SK-N-SH (cell line): ENCODE data around the gene FASTKD3. TPM values are rescaled to one million over a fixed set of nuclear protein-coding genes. Genes with fewer than 3 reads are reported as not detected.

Source experiments
- CTCF ChIA-PET: fragments of 300-600, 350-600 bp; formaldehyde crosslinking; extraction: SDS; loops from one replicate; lab custom pipeline; 2021; lab: Yijun Ruan, JAX
- POLR2A ChIA-PET: fragments of 350-600 bp; sonication (Branson Sonifier 250); formaldehyde crosslinking; extraction: SDS; loops from one replicate; lab custom pipeline; 2020; ENCODE audit warnings: antibody characterized with exemption, inconsistent platforms; lab: Yijun Ruan, JAX
- DNase-seq: peaks from one replicate; pipeline ENCODE4 v3.0.0; 2012
- H2AFZ ChIP-seq: fragments of 200-600 bp; sonication (generic); 2 replicates; pipeline ENCODE4 v1.8.1; 2016; ENCODE audit warnings: antibody characterized with exemption, mild to moderate bottlenecking, low read depth
- H3F3A ChIP-seq: fragments of 200-600 bp; sonication (generic); replicated peaks from 2 replicates; pipeline ENCODE3; 2016; ENCODE audit warnings: antibody characterized with exemption, mild to moderate bottlenecking; ENCODE audit not compliant: insufficient read depth
- H3K27ac ChIP-seq, 2 experiments: fragments of 200-500 bp in 1 of 2; fragments of 200-600 bp in 1 of 2; sonication (Bioruptor generic) in 1 of 2; sonication (generic), shearing (Covaris generic) in 1 of 2; 2 replicates each; pipeline versions ENCODE4 v1.5.1 to v1.6.1; 2014 to 2016; ENCODE audit warnings: low read depth in 2 of 2, inconsistent platforms in 1 of 2, low read length in 1 of 2, mild to moderate bottlenecking in 1 of 2, mixed read lengths in 1 of 2
- H3K27me3 ChIP-seq: fragments of 200-600 bp; sonication (generic), shearing (Covaris generic); 2 replicates; pipeline ENCODE4 v1.6.1; 2016; ENCODE audit warnings: mixed run types; ENCODE audit not compliant: insufficient read depth
- H3K36me3 ChIP-seq, 2 experiments: fragments of 200-500 bp in 1 of 2; fragments of 200-600 bp in 1 of 2; sonication (Bioruptor generic) in 1 of 2; sonication (generic) in 1 of 2; replicated peaks in 1 of 2; 2 replicates each; pipeline versions ENCODE3 to v1.5.1; 2014 to 2016; ENCODE audit warnings: low read length in 1 of 2, mild to moderate bottlenecking in 1 of 2; ENCODE audit not compliant: insufficient read depth in 2 of 2, control insufficient read depth in 1 of 2
- H3K4me1 ChIP-seq, 2 experiments: fragments of 200-500 bp in 1 of 2; fragments of 200-600 bp in 1 of 2; sonication (Bioruptor generic) in 1 of 2; sonication (generic), shearing (Covaris generic) in 1 of 2; 2 replicates each; pipeline versions ENCODE4 v1.5.1 to v1.6.1; 2014 to 2016; ENCODE audit warnings: low read depth in 1 of 2, low read length in 1 of 2, mixed run types in 1 of 2; ENCODE audit not compliant: insufficient read depth in 2 of 2, control insufficient read depth in 1 of 2
- H3K4me2 ChIP-seq: fragments of 200-600 bp; sonication (generic), shearing (Covaris generic); 2 replicates; pipeline ENCODE4 v1.6.1; 2017; ENCODE audit warnings: mixed run types
- H3K4me3 ChIP-seq, 2 experiments: fragments of 200-500 bp in 1 of 2; fragments of 200-600 bp in 1 of 2; sonication (Bioruptor generic) in 1 of 2; sonication (generic), shearing (Covaris generic) in 1 of 2; 2 replicates each; pipeline versions ENCODE4 v1.5.1 to v1.8.1; 2014 to 2016; ENCODE audit warnings: low read depth in 2 of 2, inconsistent platforms in 1 of 2, low read length in 1 of 2, mild to moderate bottlenecking in 1 of 2, mixed read lengths in 1 of 2, moderate library complexity in 1 of 2
- H3K79me2 ChIP-seq: fragments of 200-600 bp; sonication (generic); 2 replicates; pipeline ENCODE4 v1.8.1; 2017; ENCODE audit warnings: mild to moderate bottlenecking; ENCODE audit not compliant: insufficient read depth
- H3K9ac ChIP-seq: fragments of 200-600 bp; sonication (generic); 2 replicates; pipeline ENCODE4 v1.6.1; 2017; ENCODE audit warnings: mixed run types
- H3K9me2 ChIP-seq: fragments of 200-600 bp; sonication (generic); 2 replicates; pipeline ENCODE4 v1.6.1; 2017; ENCODE audit warnings: mixed run types
- H3K9me3 ChIP-seq: fragments of 200-600 bp; sonication (generic); 2 replicates; pipeline ENCODE4 v1.6.1; 2017; ENCODE audit warnings: mixed run types, mild to moderate bottlenecking, moderate library complexity
- H4K20me1 ChIP-seq: fragments of 200-600 bp; sonication (generic); 2 replicates; pipeline ENCODE4 v1.6.1; 2017; ENCODE audit warnings: mild to moderate bottlenecking, mixed run types; ENCODE audit not compliant: insufficient read depth
- EP300 ChIP-seq, 2 experiments: IDR thresholded peaks; 2 replicates each; pipeline versions ENCODE4 v1.4.0 to v1.6.1; 2012; ENCODE audit warnings: borderline replicate concordance in 1 of 2, low read depth in 1 of 2, low read length in 1 of 2
- FOXM1 ChIP-seq: IDR thresholded peaks from 2 replicates; pipeline ENCODE4 v1.4.0; 2012; ENCODE audit warnings: low read depth, mild to moderate bottlenecking
- GATA2 ChIP-seq: sonication (generic); formaldehyde crosslinking; IDR thresholded peaks from 2 replicates; pipeline ENCODE4 v1.5.0; 2020; ENCODE audit warnings: mild to moderate bottlenecking, missing genetic modification reagents
- PBX3 ChIP-seq: IDR thresholded peaks from 2 replicates; pipeline ENCODE4; 2012
- POLR2AphosphoS5 ChIP-seq: IDR thresholded peaks from 2 replicates; pipeline ENCODE4 v1.6.1; 2012; ENCODE audit warnings: low read depth, low read length
- REST ChIP-seq: IDR thresholded peaks from 2 replicates; pipeline ENCODE4 v1.6.1; 2012; ENCODE audit warnings: mild to moderate bottlenecking, low read depth, low read length, moderate library complexity
- RXRA ChIP-seq: IDR thresholded peaks from 2 replicates; pipeline ENCODE4 v1.4.0; 2012; ENCODE audit warnings: low read depth, mild to moderate bottlenecking, borderline replicate concordance
- SIN3A ChIP-seq: IDR thresholded peaks from 2 replicates; pipeline ENCODE4 v1.6.1; 2012; ENCODE audit warnings: low read depth, mild to moderate bottlenecking, low read length, moderate library complexity, borderline replicate concordance
- TEAD4 ChIP-seq: IDR thresholded peaks from 2 replicates; pipeline ENCODE4 v1.4.0; 2012; ENCODE audit warnings: mild to moderate bottlenecking, borderline replicate concordance; ENCODE audit not compliant: insufficient read depth
- USF2 ChIP-seq: fragments of 150-350 bp; IDR thresholded peaks from 2 replicates; pipeline ENCODE4 v1.6.1; 2017; ENCODE audit warnings: antibody characterized with exemption, low read length, low read depth, borderline replicate concordance
- ZBTB33 ChIP-seq: IDR thresholded peaks from 2 replicates; pipeline ENCODE4 v1.4.0; 2012; ENCODE audit warnings: low read depth, borderline replicate concordance
- WGBS: methylation state at CpG from one replicate; pipeline ENCODE4 v1.1.6; 2017; ENCODE audit warnings: low lambda C conversion rate; 5-methylcytosine and 5-hydroxymethylcytosine counted together
- polyA plus RNA-seq, 3 experiments: library from polyadenylated mRNA; depleted of rRNA; stranded (reverse); fragments of >200 nt; gene quantifications; 2 replicates each; pipeline ENCODE4 v1.2.3, GENCODE V29; 2012

Gene FASTKD3
- polyA plus RNA-seq, 1 of the 3 experiments (the other 2 are of a cell fraction): 5.4 TPM

GRCh38 chr5:7881816-7882215 lies 13.0 kb upstream of the FASTKD3 start:
- Histone ChIP-seq H3K27me3 (no peaks in the 10 kb centered on the region), H3K36me3 (peaks cover 53 to 81% of the 10 kb centered on the region in 2 experiments), H3K4me1 (peaks cover 0 to 5% of the 10 kb centered on the region in 2 experiments; a peak in 2 of 4 replicates)
- no peak for TF ChIP-seq EP300 (IDR thresholded peaks at IDR 0.05; ENCODE audit: borderline replicate concordance in 1 of 2, low read depth in 1 of 2, low read length in 1 of 2)
- TF ChIP-seq REST: no peak
- no peak for TF ChIP-seq PBX3
- no peak for TF ChIP-seq POLR2AphosphoS5
- no peak for TF ChIP-seq USF2
- no peak for TF ChIP-seq RXRA
- TF ChIP-seq GATA2: no peak
- no peak for TF ChIP-seq TEAD4
- no peak for TF ChIP-seq SIN3A
- no peak for TF ChIP-seq FOXM1
- TF ChIP-seq ZBTB33: no peak
- TF ChIP-seq, all 33 proteins: peak for 0
- Histone ChIP-seq H4K20me1 (no peaks in the 10 kb centered on the region), H3K79me2 (peaks cover 9% of the 10 kb centered on the region; the same call in 1 of the 2 replicates), H3F3A (peaks cover 8% of the 10 kb centered on the region), H3K4me3 (no peak overlapping the region), H3K9me2 (no peaks in the 10 kb centered on the region), H3K9me3 (no peaks in the 10 kb centered on the region), H3K4me2 (no peak overlapping the region), H3K27ac (no peak overlapping the region), H2AFZ (no peak overlapping the region), H3K9ac (no peak overlapping the region)
- WGBS: 96% methylated on average over 2 of the region's 2 CpGs
- CTCF ChIA-PET: no interaction called here
- POLR2A ChIA-PET: no interaction called here
- no peak for DNase-seq
